NOMO-1 (cell line): ENCODE results near the gene CYP26B1.

Experiments used
- DNase-seq, 2 experiments: peaks; one replicate each; lab custom pipeline; 2025; ENCODE audit not compliant: unreplicated experiment in 2 of 2; lab: John Stamatoyannopoulos, UW

CYP26B1 gene

DNA sequence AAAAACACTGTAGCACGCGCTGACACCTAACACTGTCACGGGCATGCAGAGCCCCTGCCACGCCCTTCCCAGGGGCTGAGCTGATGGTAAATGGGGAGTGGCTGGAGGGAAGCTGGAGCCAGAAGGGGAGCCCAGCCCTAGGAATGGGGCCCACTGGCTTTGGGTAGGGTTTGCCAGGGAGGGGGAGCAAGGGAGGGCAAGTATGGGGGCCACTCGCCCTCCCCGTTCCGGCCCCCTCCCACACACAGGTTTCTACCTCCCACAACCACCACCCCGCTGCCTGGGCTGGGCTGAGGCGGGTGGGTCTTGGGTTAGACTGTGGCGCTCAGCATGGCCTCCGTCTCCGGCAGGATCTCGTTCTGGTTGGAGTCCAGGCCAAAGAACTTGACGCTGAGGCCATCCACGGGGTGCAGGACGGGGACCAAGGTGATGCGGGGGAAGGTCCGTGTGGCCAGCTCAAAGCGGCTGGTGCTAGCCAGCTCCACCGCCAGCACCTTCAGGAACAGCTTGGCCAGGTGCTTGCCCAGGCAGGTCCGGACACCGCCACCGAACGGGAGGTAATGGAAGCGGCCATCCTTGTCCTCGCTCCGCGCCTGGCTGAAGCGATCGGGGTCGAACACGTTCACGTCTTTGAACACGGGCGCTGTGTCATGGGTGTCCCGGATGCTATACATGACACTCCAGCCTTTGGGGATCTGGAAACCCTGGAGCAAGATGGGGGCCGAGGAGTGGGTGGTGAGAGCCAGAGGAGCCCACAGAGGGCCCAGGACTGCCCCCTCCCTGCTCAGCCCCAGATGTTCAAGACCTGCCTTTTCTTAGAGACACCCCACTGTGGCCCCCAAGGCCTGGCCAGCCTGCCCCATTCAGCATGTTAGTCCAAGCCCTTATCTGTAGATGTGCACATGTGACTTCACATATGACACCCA is 15.5 kb downstream of the CYP26B1 start:
- no peak for DNase-seq

DNA sequence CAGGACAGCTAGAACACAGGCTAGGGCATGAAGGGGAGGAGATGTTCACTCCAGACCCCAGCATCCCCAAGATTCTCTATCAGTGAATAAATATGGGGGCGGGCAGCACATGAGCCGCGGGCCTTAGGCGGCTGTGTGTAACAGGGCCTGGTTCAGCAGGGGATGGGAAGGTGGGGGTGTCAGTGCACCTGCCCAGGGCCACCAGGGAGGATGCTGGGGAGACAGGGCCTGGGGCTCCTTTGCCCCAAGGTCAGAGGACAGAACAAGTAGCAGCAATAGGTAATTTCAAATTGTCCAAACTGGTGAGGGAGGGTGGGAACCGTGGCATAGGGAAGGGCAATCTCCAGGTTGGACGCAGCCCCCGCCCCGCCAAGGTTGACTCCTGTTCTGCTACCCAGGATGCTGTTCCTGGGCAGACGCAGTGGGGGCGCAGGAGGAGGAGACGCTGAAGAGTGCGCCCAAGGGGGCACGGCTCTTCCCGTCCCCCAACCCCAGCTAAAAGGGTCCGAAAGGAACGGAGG is 16.2 kb downstream of the CYP26B1 start:
- DNase-seq = no peak

DNA sequence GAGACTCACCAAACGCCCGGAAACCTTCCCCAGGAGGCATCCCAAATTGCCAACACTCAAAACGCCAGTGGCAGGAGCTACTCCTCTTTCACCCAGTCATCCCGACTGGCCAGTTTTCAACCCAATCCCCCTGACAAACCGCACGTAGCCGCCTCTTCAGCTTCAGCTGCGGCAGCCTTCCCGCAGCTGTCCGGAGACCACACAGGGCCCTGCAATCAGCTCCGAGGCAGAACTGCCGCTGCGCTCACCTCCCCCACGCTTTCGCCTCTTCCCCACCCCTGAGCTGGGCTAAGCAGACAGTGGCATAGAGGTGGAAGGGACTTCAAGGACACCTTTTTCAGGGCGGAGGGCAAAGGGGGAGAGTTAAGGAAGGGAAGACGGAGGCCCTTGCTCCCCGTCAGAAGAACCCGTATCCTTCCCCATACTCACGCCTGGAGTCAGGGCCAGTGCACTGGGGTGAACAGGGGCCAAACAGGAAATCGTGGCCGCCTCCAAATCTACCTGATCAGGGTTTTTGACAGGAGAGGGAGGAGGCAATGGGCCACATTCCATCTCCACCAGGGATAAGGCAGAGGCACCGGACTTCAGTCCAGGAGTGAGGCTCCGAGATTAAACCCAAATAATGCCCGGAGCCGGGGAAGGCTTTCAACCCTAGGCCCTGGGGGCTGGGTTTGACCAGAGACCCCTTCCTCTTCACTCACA is 16.9 kb downstream of the CYP26B1 start:
- no peak for DNase-seq

DNA sequence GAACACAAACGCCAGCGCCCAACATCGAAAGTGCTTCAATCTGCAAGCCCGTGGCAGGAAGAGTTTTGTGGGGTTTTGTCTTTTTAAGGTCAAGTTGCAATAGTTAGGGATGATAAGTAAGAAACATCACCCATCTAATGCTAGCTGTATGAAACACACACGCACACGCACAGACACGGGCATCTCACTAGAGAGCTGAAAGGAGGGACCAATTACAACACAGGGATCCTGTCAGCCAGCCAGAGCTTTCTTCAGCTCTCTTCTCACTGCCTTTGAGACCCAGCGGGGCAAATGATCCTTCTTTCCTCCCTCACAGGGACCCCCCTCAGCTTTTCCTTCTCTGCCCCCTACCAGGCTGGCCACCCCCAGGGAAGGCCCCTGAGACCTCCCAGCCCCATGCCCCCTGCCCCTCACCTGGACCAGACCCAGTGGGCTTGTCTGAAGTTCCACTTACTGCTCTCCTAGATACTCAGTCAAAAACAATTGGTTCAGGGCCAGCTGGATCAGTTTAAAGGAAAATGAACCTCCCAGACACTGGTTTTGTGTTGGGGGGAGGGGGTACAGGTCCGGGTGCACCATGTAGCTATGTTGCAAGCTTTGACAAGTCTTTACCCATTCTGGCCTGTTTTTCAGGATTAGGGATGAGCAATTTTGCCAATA is 17.9 kb downstream of the CYP26B1 start:
- no peak for DNase-seq

DNA sequence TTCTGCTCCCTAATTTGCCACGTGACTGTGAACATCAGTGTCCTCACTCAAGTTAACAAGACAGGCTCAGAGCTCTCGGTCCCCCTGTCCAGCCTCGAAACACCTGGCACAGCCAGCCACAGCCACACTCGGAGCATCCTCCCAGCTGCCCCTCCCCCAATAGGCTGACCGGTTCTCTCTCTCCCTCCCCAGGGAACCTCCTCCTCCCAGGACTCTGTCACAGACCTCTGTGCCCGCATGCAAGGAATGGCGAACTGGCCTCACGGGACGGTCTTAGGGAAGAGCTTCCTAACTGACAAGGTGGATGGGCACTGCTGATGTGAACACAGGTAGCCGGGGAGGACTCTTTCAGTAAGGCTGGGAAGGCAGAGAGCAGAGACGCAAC is 18.8 kb downstream of the CYP26B1 start:
- DNase-seq = no peak

DNA sequence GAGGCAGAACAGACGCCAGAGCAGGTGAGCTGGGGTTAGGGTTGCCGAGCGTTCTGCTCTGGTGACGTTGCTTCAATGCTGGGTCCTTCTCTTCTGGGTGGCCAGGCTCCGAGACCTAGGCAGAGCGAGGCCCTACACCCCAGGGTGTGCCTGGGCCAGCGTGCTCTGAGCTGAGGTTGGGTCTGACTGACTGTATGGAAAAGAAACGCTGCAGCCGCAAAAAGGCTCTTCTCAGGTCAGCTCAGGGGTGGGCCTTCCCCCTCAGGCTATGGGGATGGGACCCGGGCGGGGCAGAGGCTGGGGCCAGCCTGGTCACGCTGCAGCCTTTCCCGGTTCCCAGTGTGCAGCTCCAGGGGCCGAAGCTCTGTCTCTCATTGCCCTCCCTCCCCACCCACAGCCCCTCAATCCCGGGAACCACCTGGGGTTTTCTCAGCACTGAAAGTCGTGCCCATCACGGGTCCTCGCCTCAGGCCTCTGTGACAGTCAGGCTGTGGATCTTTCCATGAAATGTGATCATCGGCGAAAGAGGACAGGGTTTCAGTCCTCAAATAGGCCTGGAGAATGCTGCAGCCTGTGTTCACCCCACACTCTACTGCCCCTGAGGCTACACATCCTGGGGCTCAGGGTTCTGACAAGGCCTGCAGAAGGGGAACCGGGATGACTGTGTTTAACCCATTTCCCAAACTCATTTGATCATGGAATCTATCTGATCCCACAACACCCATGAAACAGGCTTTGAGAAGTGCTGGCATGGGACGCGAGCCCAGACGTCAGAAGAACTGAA is 19.4 kb downstream of the CYP26B1 start:
- DNase-seq = no peak

DNA sequence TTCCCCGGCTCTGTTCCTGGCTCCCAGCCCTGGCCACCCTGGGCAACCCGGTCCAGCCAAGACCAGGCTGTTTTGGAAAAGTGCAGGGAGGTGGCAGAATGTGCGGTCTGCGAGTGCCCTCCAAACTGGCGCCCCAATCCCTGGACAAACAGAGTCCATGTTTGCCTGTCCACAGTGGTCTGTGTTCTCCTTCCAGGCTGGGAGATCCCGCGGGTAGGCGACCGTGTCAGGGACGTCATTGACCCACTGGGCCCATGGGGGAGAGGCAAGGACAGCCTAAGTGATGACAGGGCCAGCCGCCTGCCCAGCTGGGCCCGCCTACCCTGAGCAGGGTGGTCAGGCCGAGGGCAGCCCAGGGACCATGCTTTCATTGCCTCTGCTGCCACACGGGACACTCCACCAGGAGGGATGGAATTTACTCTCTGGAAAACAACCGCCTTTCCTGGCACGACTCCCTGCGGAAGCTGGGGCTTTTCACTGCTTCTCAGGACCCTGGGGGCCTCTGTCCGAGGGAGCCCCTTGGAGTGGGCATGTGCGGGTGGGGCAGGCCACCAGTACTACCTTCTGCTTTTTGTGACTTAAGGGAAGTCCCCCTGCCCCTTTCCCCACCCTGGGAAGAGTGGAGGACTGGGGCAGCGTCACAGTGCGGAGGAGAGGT is 20.1 kb downstream of the CYP26B1 start:
- no peak for DNase-seq

DNA sequence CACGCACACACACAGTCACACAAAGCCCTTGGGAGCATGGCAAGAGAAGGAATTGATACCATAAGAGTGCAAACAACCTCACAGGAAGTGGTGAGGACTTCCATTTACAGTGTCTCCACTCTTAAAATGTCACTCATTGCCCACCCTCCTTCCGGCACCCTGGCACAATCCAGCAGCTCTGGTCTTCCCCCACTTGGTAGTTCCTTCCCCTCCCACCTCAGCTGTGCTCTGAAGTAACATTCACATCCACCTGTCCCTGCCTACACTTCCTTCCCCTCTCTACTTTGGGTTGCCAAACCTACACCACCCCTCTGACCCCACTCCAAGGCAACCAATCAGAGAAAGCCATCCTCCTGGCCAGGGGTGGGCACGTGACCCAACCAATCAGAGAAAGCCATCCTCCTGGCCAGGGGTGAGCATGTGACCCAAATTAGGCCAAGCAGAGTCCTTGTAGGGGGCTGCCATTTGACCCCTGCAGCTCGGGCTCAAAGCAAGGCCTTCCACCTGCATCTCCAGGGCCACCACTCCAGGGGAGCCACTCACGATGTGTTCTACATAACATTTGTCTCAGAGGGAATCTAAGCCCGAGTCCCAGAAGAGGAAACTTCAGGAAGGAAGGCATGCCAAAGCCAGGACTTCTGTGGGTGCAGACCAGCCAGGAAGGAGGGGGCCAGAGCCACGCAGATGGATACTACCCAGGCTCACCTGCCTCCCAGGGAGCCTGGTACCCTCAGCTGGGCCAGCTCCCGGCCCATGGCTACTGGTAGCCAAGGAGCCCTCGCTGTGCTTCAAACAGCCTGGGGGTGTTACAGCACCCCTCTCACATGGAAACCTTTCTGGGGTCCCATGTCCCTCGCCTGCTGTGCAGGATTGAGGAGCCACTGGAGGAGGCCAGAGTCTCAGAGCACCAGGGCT is 21.2 kb downstream of the CYP26B1 start:
- no peak for DNase-seq

DNA sequence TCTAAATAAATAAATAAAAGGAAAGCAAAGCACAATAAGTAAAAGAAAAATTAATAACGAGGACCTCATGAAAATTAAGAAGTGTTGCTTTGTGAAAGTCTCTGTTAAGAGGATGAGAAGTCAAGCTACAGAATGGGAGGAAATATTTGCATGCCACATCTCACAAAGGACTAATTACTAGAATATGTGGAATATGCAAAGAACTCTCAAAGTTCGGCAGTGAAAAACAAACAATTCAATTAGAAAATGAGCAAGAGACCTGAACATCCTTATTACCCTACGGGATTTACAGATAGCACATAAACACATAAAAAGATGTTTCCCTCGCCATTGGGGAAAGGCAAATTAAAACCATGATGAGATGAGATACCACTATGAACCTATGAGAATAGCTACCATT is 23.3 kb downstream of the CYP26B1 start:
- DNase-seq = no peak

DNA sequence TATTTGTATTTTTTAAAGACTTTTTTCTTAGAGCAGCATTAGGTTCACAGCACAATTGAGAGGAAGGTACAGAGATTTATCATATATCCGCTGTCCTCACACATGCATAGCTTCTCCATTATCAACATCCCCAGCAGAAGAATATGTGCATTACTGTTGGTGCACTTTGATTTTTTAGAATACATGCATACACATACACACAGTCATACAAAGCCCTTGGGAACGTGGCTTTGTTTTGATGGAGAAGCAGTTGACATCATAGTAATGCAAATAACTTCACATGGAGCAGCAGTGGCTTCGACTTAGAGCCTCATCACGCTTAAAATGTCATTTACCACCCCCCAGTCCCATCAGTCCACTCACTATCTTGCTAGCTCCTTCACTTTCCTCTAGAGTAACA is 26.5 kb downstream of the CYP26B1 start:
- no peak for DNase-seq

DNA sequence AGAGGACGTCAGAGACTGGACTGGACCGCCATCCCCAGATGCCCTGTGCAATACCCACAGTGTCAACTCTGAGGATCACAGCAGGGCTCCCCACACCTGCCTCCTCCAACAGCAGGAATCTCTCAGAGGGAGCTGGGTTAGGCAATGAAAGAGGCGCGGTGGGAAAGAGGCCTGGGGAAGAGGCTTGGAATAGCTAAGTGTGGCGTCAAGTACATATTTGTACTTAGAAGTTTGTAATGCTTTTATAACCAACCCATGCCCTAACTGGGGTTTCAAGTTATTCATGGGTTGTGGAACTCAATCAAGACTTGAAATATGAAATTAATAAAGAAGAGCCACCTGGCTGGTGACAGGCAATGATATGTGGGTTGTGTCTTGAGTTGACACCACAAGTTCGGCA is 28.7 kb downstream of the CYP26B1 start:
- no peak for DNase-seq

DNA sequence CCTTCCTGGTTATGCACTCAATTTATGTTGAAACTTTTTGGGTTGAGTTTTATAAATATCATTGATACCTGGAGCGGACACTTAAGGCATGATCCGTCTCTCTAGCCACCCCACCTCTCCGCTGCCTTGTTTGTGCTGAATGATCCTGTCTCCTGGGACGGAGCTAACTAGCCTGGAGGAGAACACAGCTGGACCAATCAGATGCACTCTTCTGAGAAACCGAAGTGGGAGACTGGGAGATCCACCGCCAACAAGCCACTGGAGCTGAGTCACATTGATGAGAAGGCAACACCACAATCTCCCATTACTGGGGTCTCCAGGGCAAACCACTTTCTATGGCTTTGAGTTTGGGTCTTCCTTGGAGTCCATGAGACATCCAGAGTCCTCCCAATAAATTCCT is 29.3 kb downstream of the CYP26B1 start:
- DNase-seq = no peak

DNA sequence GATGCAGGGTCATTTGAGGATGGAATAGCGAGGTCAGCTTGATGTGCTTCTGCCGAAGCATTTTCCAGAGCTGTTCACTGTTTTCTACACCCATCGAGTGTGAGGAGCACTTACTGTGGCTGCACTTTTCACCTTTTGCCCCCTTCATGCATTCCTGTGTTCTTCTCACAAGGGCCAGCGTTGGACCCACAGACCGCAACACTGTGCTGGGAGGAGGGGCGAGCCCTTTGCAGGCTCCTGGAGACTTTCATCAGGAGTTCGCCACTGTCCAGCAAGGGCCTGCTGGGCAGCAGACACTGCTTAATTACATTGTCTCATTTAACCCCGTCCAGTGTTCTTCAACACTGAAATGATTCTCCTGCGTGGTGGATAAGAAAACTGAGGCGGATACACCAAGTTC is 29.9 kb downstream of the CYP26B1 start:
- DNase-seq = no peak

DNA sequence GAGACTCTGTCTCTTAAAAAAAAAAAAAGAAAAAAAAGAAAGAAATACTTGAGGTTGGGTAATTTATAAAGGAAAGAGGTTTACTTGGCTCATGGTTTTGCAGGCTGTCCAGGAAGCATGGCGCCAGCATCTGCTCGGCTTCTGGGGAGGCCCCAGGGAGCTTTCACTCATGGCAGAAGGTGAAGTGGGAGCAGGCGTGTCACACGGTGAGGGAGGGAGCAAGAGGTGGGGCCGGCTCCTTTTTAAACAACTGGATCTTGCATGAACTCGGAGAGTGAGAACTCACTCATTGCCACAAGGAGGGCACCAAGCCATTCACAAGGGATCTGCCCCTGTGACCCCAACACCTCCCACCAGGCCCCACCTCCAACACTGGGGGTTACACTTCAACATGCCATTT is 30.6 kb downstream of the CYP26B1 start:
- DNase-seq = no peak

DNA sequence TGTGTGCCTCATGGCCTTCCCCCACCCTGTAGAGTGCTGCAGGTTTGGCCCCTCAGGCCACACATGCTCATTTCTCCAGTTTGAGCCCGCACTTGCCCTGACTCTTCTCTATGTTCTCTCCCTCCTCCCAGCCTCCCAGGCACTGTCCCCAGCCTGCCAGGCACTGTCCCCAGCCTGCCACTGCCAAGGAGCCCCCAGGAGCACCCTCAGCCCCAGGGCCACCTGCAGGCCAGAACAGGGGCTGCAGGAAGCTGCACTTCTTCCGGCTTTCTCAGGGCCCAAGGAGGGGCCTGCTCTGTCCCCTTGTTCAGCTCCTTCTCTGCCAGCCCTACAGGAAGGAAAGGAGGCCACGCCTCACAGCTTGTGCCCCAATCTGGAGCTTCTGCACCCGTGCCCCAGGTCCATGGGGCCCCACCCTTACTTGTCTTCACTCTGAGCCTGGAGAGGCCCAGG is 31.6 kb downstream of the CYP26B1 start:
- no peak for DNase-seq

DNA sequence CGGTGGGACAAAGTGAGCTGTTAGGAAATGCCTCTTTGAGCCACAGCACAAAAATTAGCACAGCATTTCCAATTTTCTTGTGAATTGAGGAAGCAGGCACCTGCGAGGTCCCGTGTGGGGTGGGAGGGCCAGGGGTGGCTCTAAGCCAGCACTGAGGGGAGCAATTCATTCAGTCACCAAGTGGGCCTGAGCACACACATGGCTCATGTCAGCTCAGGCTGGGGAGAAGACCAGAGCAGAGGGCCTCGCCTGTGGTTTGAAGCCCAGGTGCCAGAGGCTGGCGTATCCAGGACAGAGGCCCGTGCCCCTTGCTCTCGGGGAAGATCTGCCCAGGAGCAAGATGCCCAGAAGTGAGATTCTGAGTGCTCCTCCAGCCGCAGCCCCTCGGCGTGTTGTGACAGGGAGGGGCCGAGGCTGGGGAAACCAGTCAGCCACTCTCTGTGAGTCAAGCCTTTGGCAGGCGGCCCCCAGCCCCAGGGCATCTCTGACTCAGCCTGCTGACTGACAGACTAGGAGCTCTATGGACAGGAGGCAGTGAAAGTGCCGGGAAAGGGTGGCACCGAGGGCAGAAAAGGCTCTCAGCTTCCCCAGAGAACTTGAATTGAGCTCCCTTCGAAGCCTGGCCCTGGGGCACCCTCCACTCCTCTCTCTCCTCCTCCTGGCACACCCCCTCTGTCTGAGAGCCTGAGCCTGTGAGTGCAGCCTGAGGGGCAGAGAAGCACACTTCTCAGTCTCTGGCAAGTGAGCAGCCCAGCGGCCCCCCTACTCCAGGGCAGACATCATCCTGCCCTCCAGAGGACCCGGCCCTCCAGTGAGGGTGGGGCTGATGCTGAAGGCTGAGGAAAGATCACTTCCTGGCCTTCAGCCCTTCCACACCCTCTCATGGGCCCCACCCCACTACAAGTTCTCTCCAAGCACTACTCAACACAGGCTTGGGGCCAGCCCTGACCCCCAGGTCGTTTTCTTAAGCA is 32.3 kb downstream of the CYP26B1 start:
- no peak for DNase-seq

DNA sequence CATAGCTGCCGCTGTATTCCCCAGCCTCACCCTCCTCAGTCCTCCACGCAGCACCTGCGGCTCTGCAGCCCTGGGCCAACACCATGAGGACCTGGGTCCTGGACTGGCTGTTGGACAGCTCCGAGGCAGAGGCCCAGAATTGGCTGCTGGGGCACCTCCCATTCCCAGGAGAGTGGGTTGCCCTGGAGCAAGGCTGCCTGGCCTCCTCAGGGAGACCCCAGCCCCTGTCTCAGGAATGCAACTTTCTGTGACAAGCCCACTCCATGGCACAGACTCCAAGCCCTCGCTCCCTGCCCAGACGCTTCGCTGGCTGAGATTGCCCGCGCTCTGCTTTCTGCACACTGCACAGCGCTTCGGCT is 33.0 kb downstream of the CYP26B1 start:
- DNase-seq = no peak
